Measurements from ENCODE around the gene FHOD1.

The FHOD1 gene

DNA sequence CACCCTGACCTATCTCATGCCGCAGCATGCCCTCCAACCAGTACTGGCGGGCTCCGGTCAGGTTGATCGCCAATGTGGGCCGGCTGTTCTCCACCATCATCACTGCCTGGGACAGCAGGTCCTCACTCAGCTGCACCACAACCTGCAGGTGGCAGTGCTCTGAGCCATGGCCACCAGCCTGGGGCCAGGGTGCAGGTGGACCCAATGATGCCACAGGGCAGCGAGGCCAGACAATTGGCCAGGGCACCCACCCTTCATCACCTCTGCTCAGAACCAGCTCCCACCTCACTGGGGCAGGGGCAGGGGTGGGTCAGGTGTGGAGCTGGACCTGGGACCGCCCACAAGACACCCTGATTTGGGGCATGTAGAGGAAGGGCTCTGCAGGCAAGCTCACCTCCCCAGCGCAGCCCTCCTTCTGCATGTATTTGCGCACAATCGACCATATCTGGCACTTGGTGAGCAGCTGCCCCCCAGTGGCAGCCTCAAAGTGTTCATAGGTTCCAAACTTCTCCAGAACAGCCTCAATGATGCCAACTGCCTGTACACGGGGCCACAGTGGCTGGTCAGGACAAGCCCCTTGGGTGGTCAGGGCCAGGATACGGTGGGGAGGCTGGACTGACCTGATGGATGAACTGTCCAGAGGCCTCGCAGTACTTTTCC, 67.7 kb downstream of the FHOD1 start:
- no peak for DNase-seq (ENCODE audit: low read depth in 2 of 2, low spot score in 1 of 2)

Data from stimulated activated CD8-positive, alpha-beta memory T cell treated with anti-CD3 and anti-CD28 coated beads, Interleukin-4, amount 100 ng/mL, for 4 hours (primary cell).